H1 (cell line): ENCODE results near the gene KCNN1. TPM values are rescaled to one million over a fixed set of nuclear protein-coding genes. Genes with fewer than 3 reads are reported as not detected.
A peak's percentile ranks its signal among the peaks of the same experiment; 100 is the strongest.

Source experiments
- BCL11A ChIP-seq, 2 experiments: IDR thresholded peaks; one replicate each; pipeline ENCODE4 v1.6.1; 2011; ENCODE audit warnings: low read depth in 2 of 2, low read length in 2 of 2, mild to moderate bottlenecking in 2 of 2
- EZH2 ChIP-seq: fragments of 200-600 bp; sonication (generic); IDR thresholded peaks from 2 replicates; pipeline ENCODE4 v1.7.1; 2012; ENCODE audit warnings: low read depth, mild to moderate bottlenecking, moderate library complexity, low read length, inconsistent platforms; ENCODE audit not compliant: severe bottlenecking
- KDM4A ChIP-seq: IDR thresholded peaks from one replicate; pipeline ENCODE4 v1.7.1; 2012; ENCODE audit warnings: low read depth, mild to moderate bottlenecking, moderate library complexity, low read length, inconsistent platforms; ENCODE audit not compliant: severe bottlenecking
- KDM5A ChIP-seq: fragments of 200-600 bp; IDR thresholded peaks from 2 replicates; pipeline ENCODE4 v1.7.1; 2012; ENCODE audit warnings: mild to moderate bottlenecking, low read length, inconsistent platforms, mixed read lengths
- MAFK ChIP-seq: IDR thresholded peaks from 2 replicates; pipeline ENCODE4 v1.6.1; 2012; ENCODE audit warnings: low read depth, mild to moderate bottlenecking, improper control_type of control experiment, low read length
- POU5F1 ChIP-seq: IDR thresholded peaks from 2 replicates; pipeline ENCODE4 v1.6.1; 2011; ENCODE audit warnings: low read depth, mild to moderate bottlenecking, low read length, moderate library complexity
- RBBP5 ChIP-seq: IDR thresholded peaks from 2 replicates; pipeline ENCODE4 v1.7.1; 2012; ENCODE audit warnings: low read depth, mild to moderate bottlenecking, inconsistent platforms, low read length, moderate library complexity, borderline replicate concordance
- RFX5 ChIP-seq: IDR thresholded peaks from 2 replicates; pipeline ENCODE4 v1.6.1; 2011; ENCODE audit warnings: low read depth, low read length, improper control_type of control experiment, borderline replicate concordance
- SIX5 ChIP-seq: IDR thresholded peaks from 2 replicates; pipeline ENCODE4 v1.6.1; 2011; ENCODE audit warnings: mild to moderate bottlenecking, low read depth, low read length
- SP4 ChIP-seq: IDR thresholded peaks from 2 replicates; pipeline ENCODE4 v1.6.1; 2012; ENCODE audit warnings: low read length, inconsistent platforms
- SRF ChIP-seq: IDR thresholded peaks from 2 replicates; pipeline ENCODE4 v1.6.1; 2011; ENCODE audit warnings: mild to moderate bottlenecking, low read depth, low read length, moderate library complexity
- TAF1 ChIP-seq: IDR thresholded peaks from 2 replicates; pipeline ENCODE4 v1.6.1; 2011; ENCODE audit warnings: mild to moderate bottlenecking, low read depth, low read length
- YY1 ChIP-seq: IDR thresholded peaks from 2 replicates; pipeline ENCODE4 v1.6.1; 2011; ENCODE audit warnings: low read depth, mild to moderate bottlenecking, low read length
- ZNF274 ChIP-seq: IDR thresholded peaks from 2 replicates; pipeline ENCODE4 v1.7.0; 2012; ENCODE audit warnings: low read length, borderline replicate concordance; ENCODE audit errors: extremely low read depth
- polyA plus RNA-seq, 7 experiments: library from polyadenylated mRNA; depleted of rRNA in 3 of 7; stranded (reverse) in 5 of 7; unstranded in 2 of 7; fragments of >200 nt in 5 of 7; fragments of 200-250 nt in 2 of 7; gene quantifications; 1 replicate in 5 of 7; 2 replicates in 1 of 7; 4 replicates in 1 of 7; pipeline versions ENCODE4 v1.2.1 to v1.2.3, GENCODE V29; 2011 to 2013; ENCODE audit warnings: missing spikeins in 2 of 7, mixed read lengths in 2 of 7
- total RNA-seq: library from RNA; stranded (reverse); fragmentation: NEBNext Ultra II Directional; extraction: Animal tissue kit (Norgen Biotek cat#: 25700); gene quantifications from 2 replicates; pipeline ENCODE4 v1.2.1, GENCODE V29; 2021
- TF ChIP-seq, protein P1 (sequence below): IDR thresholded peaks from 2 replicates; pipeline ENCODE4 v1.6.1; 2012; ENCODE audit warnings: low read length, inconsistent platforms
- TF ChIP-seq, protein P2 (sequence below): IDR thresholded peaks from 2 replicates; pipeline ENCODE4 v1.6.1; 2012; ENCODE audit warnings: inconsistent platforms
- TF ChIP-seq, protein P3 (sequence below): IDR thresholded peaks from 2 replicates; pipeline ENCODE4 v1.6.1; 2012; ENCODE audit warnings: inconsistent platforms

KCNN1 gene
- total and polyA plus RNA-seq, 2 of the 8 experiments (the other 6 are each of a cell fraction or from before 2014, with no cell fraction given) = 11.0 to 12.5 TPM

DNA sequence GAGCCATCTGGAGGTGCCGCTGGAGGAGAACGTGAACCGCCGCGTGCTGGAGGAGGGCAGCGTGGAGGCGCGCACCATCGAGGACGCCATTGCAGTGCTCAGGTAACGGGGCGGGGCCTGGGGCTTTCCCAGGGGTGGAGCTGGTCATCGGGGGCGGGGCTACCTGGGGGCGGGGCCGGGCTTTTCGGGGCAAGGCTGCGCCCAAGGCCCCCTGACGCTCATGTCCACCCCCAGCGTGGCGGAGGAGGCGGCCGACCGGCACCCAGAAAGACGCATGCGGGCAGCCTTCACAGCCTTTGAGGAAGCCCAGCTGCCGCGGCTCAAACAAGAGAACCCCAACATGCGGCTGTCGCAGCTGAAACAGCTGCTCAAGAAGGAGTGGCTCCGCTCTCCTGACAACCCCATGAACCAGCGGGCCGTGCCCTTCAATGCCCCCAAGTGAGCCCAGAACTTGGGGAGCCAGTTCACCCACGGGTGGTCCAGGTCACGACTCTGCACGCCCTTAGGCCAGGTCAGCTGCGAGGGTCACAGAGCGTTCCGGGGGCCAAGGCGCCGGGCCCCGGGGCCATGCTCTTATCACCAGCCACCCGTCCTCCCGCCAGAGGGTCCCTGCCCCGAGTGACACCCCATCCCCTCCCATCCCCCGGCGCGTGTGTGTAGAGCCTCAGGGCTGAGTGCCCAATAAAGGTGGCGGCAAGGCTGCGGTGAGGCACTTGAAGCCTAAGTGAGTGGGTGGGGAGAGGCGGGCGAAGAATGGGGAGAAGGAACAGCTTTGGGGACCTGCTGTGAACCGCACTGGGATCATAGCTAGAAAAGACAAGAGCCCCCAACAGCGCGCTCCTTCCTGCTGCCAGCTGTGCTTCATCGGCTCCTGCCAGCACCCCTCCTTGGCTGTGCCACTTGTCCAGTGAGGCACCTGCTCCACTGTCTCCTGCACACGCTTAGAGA, 23.4 kb upstream of the KCNN1 start (continued):
- TF ChIP-seq, protein P1, sequence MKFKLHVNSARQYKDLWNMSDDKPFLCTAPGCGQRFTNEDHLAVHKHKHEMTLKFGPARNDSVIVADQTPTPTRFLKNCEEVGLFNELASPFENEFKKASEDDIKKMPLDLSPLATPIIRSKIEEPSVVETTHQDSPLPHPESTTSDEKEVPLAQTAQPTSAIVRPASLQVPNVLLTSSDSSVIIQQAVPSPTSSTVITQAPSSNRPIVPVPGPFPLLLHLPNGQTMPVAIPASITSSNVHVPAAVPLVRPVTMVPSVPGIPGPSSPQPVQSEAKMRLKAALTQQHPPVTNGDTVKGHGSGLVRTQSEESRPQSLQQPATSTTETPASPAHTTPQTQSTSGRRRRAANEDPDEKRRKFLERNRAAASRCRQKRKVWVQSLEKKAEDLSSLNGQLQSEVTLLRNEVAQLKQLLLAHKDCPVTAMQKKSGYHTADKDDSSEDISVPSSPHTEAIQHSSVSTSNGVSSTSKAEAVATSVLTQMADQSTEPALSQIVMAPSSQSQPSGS = no peak
- TF ChIP-seq SP4 = no peak
- TF ChIP-seq SRF = no peak
- peak; percentile 66; the same call in 1 of the 2 replicates for TF ChIP-seq YY1
- no peak for TF ChIP-seq KDM5A
- TF ChIP-seq ZNF274 = no peak
- TF ChIP-seq, protein P2, sequence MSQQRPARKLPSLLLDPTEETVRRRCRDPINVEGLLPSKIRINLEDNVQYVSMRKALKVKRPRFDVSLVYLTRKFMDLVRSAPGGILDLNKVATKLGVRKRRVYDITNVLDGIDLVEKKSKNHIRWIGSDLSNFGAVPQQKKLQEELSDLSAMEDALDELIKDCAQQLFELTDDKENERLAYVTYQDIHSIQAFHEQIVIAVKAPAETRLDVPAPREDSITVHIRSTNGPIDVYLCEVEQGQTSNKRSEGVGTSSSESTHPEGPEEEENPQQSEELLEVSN = 0 out of 2 replicates have a peak, but pooled peaks have one; percentile 38
- no peak for TF ChIP-seq RBBP5
- no peak for TF ChIP-seq RFX5
- no peak for TF ChIP-seq BCL11A (IDR thresholded peaks at IDR 0.05; ENCODE audit: low read depth in 2 of 2, low read length in 2 of 2)
- TF ChIP-seq POU5F1 = no peak
- no peak for TF ChIP-seq EZH2
- TF ChIP-seq KDM4A = no peak
- TF ChIP-seq, protein P3, sequence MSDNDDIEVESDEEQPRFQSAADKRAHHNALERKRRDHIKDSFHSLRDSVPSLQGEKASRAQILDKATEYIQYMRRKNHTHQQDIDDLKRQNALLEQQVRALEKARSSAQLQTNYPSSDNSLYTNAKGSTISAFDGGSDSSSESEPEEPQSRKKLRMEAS = peak; percentile 85
- no peak for TF ChIP-seq MAFK
- TF ChIP-seq SIX5 = no peak
- TF ChIP-seq TAF1 = peak; percentile 73
- TF ChIP-seq, all 59 proteins: peak for 7
